Mammary epithelial cell (primary cell): Measurements from ENCODE around the gene STARD3NL.
"Not testable (repeated sequence)": the region's sequence is repeated elsewhere in the genome, so short reads cannot be mapped to it uniquely, and the experiment has no call there.

Experiments
- CTCF ChIP-seq, 2 donors: IDR thresholded peaks in 1 of 2; conservative IDR thresholded peaks in 1 of 2; 2 replicates each; pipeline ENCODE4 v1.5.1; 2011 to 2012; ENCODE audit warnings: inconsistent platforms in 2 of 2, low read length in 2 of 2, mild to moderate bottlenecking in 2 of 2, control low read depth in 1 of 2, low read depth in 1 of 2; ENCODE audit not compliant: insufficient read depth in 1 of 2; ENCODE audit errors: extremely low read depth in 1 of 2
- EZH2 ChIP-seq: IDR thresholded peaks from 2 replicates; pipeline ENCODE4 v1.6.1; 2012; ENCODE audit warnings: low read length, inconsistent platforms, borderline replicate concordance

- not testable (repeated sequence) for TF ChIP-seq EZH2; CTCF (conservative IDR thresholded peaks at IDR 0.05 in 1 of 2, IDR thresholded peaks at IDR 0.05 in 1 of 2; ENCODE audit: extremely low read depth in 1 of 2, insufficient read depth in 1 of 2, low read depth in 1 of 2, low read length in 2 of 2)
Measured at GRCh38 chr7:38239129-38239528, 61.1 kb downstream of the STARD3NL start.
